22Rv1 (cell line): ENCODE data around the gene PARD3.

Experiments used
- ZFX ChIP-seq: fragments of 450-650 bp; IDR thresholded peaks from 2 replicates; pipeline ENCODE4 v1.6.1; 2017; ENCODE audit warnings: antibody characterized with exemption, borderline replicate concordance
- TF ChIP-seq, protein P1 (sequence below): fragments of 450-650 bp; IDR thresholded peaks from 2 replicates; pipeline ENCODE4 v1.5.1; 2017; ENCODE audit warnings: mild to moderate bottlenecking

GRCh38 chr10:34420273-34420672 is 394.8 kb downstream of the PARD3 start:
- TF ChIP-seq, protein P1, sequence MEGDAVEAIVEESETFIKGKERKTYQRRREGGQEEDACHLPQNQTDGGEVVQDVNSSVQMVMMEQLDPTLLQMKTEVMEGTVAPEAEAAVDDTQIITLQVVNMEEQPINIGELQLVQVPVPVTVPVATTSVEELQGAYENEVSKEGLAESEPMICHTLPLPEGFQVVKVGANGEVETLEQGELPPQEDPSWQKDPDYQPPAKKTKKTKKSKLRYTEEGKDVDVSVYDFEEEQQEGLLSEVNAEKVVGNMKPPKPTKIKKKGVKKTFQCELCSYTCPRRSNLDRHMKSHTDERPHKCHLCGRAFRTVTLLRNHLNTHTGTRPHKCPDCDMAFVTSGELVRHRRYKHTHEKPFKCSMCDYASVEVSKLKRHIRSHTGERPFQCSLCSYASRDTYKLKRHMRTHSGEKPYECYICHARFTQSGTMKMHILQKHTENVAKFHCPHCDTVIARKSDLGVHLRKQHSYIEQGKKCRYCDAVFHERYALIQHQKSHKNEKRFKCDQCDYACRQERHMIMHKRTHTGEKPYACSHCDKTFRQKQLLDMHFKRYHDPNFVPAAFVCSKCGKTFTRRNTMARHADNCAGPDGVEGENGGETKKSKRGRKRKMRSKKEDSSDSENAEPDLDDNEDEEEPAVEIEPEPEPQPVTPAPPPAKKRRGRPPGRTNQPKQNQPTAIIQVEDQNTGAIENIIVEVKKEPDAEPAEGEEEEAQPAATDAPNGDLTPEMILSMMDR: no peak
- no peak for TF ChIP-seq ZFX
